Measurements from ENCODE around the gene ADAMTS18.

Gene ADAMTS18

GRCh38 chr16:77310877-77311276, 124.0 kb downstream of the ADAMTS18 start:
- no peak overlapping the region for H3K4me2 ChIP-seq
- no peaks in the 10 kb centered on the region for H4K20me1 ChIP-seq (ENCODE audit: insufficient read depth)
- H3K27ac ChIP-seq, result no peak overlapping the region
- no peaks in the 10 kb centered on the region for H3K79me2 ChIP-seq (ENCODE audit: insufficient read depth, low read depth)
- H2AFZ ChIP-seq (ENCODE audit: low read depth), result no peak overlapping the region
- H3K27me3 ChIP-seq (ENCODE audit: insufficient read depth, low read depth), result no peaks in the 10 kb centered on the region
- TF ChIP-seq CTCF (conservative IDR thresholded peaks at IDR 0.05; ENCODE audit: low read depth, low read length), result no peak
- H3K36me3 ChIP-seq (ENCODE audit: insufficient read depth), result no peaks in the 10 kb centered on the region
- H3K4me3 ChIP-seq (IDR thresholded peaks at IDR 0.05; ENCODE audit: insufficient read depth, low read depth, low read length), result no peak overlapping the region
- peaks cover 16% of the 10 kb centered on the region for H3K4me1 ChIP-seq (ENCODE audit: low read depth, poor library complexity, severe bottlenecking)
- H3K9ac ChIP-seq, result no peak overlapping the region

- Histone ChIP-seq H3K27me3 (ENCODE audit: insufficient read depth, low read depth) (no peaks in the 10 kb centered on the region), H3K9ac (no peak overlapping the region), H3K4me1 (ENCODE audit: low read depth, poor library complexity, severe bottlenecking) (peaks cover 16% of the 10 kb centered on the region), H2AFZ (ENCODE audit: low read depth) (no peak overlapping the region), H4K20me1 (ENCODE audit: insufficient read depth) (no peaks in the 10 kb centered on the region), H3K4me2 (no peak overlapping the region; the same call in 1 of the 2 replicates), H3K4me3 (IDR thresholded peaks at IDR 0.05; ENCODE audit: insufficient read depth, low read depth, low read length) (no peak overlapping the region), H3K79me2 (ENCODE audit: insufficient read depth, low read depth) (no peaks in the 10 kb centered on the region), H3K27ac (no peak overlapping the region), H3K36me3 (ENCODE audit: insufficient read depth) (no peaks in the 10 kb centered on the region)
- TF ChIP-seq CTCF (conservative IDR thresholded peaks at IDR 0.05; ENCODE audit: low read depth, low read length), result no peak
Measured at GRCh38 chr16:77308163-77308561, 126.7 kb downstream of the ADAMTS18 start.

GRCh38 chr16:77307426-77308162, 127.2 kb downstream of the ADAMTS18 start:
- H3K4me2 ChIP-seq, result no peak overlapping the region; the same call in 1 of the 2 replicates
- no peaks in the 10 kb centered on the region for H4K20me1 ChIP-seq (ENCODE audit: insufficient read depth)
- no peak overlapping the region for H2AFZ ChIP-seq (ENCODE audit: low read depth)
- no peak overlapping the region for H3K4me3 ChIP-seq (IDR thresholded peaks at IDR 0.05; ENCODE audit: insufficient read depth, low read depth, low read length)
- H3K36me3 ChIP-seq (ENCODE audit: insufficient read depth), result no peaks in the 10 kb centered on the region
- no peaks in the 10 kb centered on the region for H3K79me2 ChIP-seq (ENCODE audit: insufficient read depth, low read depth)
- no peak for TF ChIP-seq CTCF (conservative IDR thresholded peaks at IDR 0.05; ENCODE audit: low read depth, low read length)
- H3K27ac ChIP-seq, result no peak overlapping the region
- H3K9ac ChIP-seq, result no peak overlapping the region
- no peaks in the 10 kb centered on the region for H3K27me3 ChIP-seq (ENCODE audit: insufficient read depth, low read depth)
- H3K4me1 ChIP-seq (ENCODE audit: low read depth, poor library complexity, severe bottlenecking), result peaks cover 16% of the 10 kb centered on the region

GRCh38 chr16:77306075-77306474, 128.8 kb downstream of the ADAMTS18 start:
- Histone ChIP-seq H2AFZ (ENCODE audit: low read depth) (no peak overlapping the region), H3K27ac (no peak overlapping the region), H3K4me1 (ENCODE audit: low read depth, poor library complexity, severe bottlenecking) (peaks cover 16% of the 10 kb centered on the region), H3K4me2 (no peak overlapping the region), H3K36me3 (ENCODE audit: insufficient read depth) (no peaks in the 10 kb centered on the region), H4K20me1 (ENCODE audit: insufficient read depth) (no peaks in the 10 kb centered on the region), H3K27me3 (ENCODE audit: insufficient read depth, low read depth) (no peaks in the 10 kb centered on the region), H3K79me2 (ENCODE audit: insufficient read depth, low read depth) (no peaks in the 10 kb centered on the region), H3K9ac (no peak overlapping the region), H3K4me3 (IDR thresholded peaks at IDR 0.05; ENCODE audit: insufficient read depth, low read depth, low read length) (no peak overlapping the region)
- no peak for TF ChIP-seq CTCF (conservative IDR thresholded peaks at IDR 0.05; ENCODE audit: low read depth, low read length)

Data from KMS-11 (cell line).